Activated naive CD4-positive, alpha-beta T cell (primary cell): Measurements from ENCODE around the gene SLC24A2.

ENCODE experiments used
- DNase-seq, 4 experiments: peaks; one replicate each; lab custom pipeline; 2025; lab: John Stamatoyannopoulos, UW

The SLC24A2 gene

GRCh38 chr9:19757745-19758144, 31.1 kb downstream of the SLC24A2 start:
- no peak for DNase-seq

GRCh38 chr9:19754921-19755320, 33.9 kb downstream of the SLC24A2 start:
- DNase-seq = no peak

GRCh38 chr9:19748278-19749126, 40.3 kb downstream of the SLC24A2 start:
- DNase-seq = no peak

GRCh38 chr9:19746223-19746622, 42.6 kb downstream of the SLC24A2 start:
- DNase-seq = no peak

GRCh38 chr9:19741178-19741577, 47.7 kb downstream of the SLC24A2 start:
- no peak for DNase-seq
